Activated CD8-positive, alpha-beta memory T cell treated with anti-CD3 and anti-CD28 coated beads, Interleukin-2, amount 10 ng/mL, durations not matched to agents 7 days and 5 days (primary cell): ENCODE results near the gene DAGLA. TPM values are rescaled to one million over a fixed set of nuclear protein-coding genes. Genes with fewer than 3 reads are reported as not detected.
A peak's percentile ranks its signal among the peaks of the same experiment; 100 is the strongest.

ENCODE experiments used
- ATAC-seq: fragments of 150-1000 bp; cut with Tn5 transposase; one replicate; pipeline ENCODE4 v1.10.0; 2021; ENCODE audit warnings: moderate library complexity
- CTCF ChIA-PET: fragments of 350-600 bp; sonication (Branson Sonifier 250); formaldehyde crosslinking; loops from one replicate; lab custom pipeline; 2021; ENCODE audit warnings: antibody characterized with exemption; lab: Charles Lee
- DNase-seq: peaks from one replicate; pipeline ENCODE4 v3.0.0-alpha.2; 2020
- H3K27ac Mint-ChIP-seq: one replicate; pipeline ENCODE4 v1.8.0; 2021; ENCODE audit warnings: mild to moderate bottlenecking, mixed read lengths
- H3K27me3 Mint-ChIP-seq: one replicate; pipeline ENCODE4 v1.8.0; 2021; ENCODE audit warnings: mixed read lengths
- H3K36me3 Mint-ChIP-seq: one replicate; pipeline ENCODE4 v1.8.0; 2021; ENCODE audit warnings: mild to moderate bottlenecking, mixed read lengths
- H3K4me1 Mint-ChIP-seq: one replicate; pipeline ENCODE4 v1.8.0; 2021; ENCODE audit warnings: mixed read lengths
- H3K4me3 Mint-ChIP-seq: one replicate; pipeline ENCODE4 v1.8.0; 2021; ENCODE audit warnings: mild to moderate bottlenecking, moderate library complexity, mixed read lengths
- H3K9me3 Mint-ChIP-seq: one replicate; pipeline ENCODE4 v1.8.0; 2022; ENCODE audit warnings: low read depth, mixed read lengths
- total RNA-seq, 2 experiments: library from RNA; stranded (reverse); gene quantifications; one replicate each; pipeline ENCODE4 v1.2.3, GENCODE V29; 2021

The DAGLA gene
- total RNA-seq, 2 experiments from 2014 or later = not detected

DNA sequence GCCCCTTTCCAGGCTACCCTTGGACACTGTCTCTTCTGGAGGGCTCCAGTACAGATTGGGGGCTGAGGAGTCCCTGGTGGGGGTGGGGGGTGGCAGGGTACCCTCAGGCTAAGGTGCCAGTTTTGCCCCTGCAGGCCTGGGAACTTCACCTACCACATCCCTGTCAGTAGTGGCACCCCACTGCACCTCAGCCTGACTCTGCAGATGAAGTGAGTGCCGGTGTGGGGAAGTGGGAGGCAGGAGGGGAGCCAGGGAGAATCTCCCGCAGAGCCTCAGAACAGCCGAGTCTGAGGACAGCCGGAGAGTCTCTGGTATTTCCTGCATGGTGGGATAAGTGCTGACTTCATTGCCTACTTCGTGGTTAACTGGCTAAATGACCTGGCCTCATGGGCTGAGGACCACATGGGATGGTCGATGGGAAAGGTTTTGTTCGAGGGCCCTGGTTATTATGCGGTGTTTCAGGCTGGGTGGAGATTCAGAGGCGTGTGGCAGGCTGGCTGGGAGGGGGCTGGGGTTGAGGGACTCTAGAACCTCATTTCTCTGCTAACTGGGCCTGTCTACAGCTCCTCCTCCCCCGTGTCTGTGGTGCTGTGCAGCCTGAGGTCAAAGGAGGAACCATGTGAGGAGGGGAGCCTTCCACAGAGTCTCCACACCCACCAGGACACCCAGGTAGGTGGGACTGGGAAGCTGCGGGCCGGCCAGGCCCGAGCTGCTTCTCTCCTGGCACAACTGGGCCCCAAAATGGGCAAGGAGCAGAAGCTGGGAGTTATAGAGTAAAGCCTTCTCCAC lies 103.7 kb downstream of the DAGLA start:
- no peak overlapping the region for H3K27ac Mint-ChIP-seq
- H3K4me3 Mint-ChIP-seq = no peak overlapping the region
- no peaks in the 10 kb centered on the region for H3K4me1 Mint-ChIP-seq
- DNase-seq (no peak), ATAC-seq (no peak)
- no peaks in the 10 kb centered on the region for H3K9me3 Mint-ChIP-seq
- CTCF ChIA-PET = no interaction called here
- no peaks in the 10 kb centered on the region for H3K36me3 Mint-ChIP-seq
- no peaks in the 10 kb centered on the region for H3K27me3 Mint-ChIP-seq

DNA sequence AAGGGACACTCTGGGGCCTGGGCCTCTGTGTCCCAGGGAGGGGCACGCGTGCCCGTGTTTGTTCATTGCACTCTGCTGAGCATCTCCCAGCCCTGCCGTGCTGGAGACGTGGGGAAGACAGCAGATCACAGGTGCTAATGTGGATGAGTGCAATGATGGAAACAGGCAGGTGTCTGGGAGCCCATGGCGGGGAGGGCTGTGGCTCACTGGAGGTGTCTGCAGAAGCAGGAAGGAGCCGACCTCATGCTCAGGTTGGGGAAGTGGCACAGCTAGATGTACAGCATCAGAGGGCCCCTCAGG lies 104.3 kb downstream of the DAGLA start:
- no peak for ATAC-seq
- Mint-ChIP-seq H3K4me3 (no peak overlapping the region), H3K4me1 (no peaks in the 10 kb centered on the region), H3K36me3 (no peaks in the 10 kb centered on the region), H3K27ac (peak overlapping the region; percentile 11), H3K27me3 (no peaks in the 10 kb centered on the region), H3K9me3 (no peaks in the 10 kb centered on the region)
- DNase-seq = no peak
- CTCF ChIA-PET = no interaction called here

DNA sequence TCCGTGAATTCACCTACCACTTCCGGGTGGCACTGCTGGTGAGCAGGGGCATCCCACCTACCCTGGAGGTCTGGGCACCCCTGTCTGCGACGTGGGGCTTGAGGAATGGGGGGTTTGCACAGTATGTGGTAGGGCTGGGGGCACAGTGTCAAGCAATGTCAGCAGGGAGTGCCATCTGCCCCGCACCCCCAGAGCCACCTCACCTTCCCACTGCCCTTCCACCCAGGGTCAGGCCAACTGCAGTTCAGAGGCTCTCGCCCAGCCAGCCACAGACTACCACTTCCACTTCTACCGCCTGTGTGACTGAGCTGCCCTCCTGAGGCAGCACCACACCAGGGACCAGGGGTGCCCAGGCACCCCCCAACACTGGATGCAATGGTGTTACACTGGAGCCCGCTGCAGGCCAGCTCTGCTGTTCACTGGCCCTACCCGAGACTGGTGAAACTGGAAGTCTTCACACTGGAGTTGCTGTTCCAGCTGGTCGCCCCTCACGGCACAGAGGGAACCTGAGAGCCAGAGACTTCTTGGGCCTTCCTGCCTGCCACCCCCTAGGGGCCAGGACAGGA lies 105.7 kb downstream of the DAGLA start:
- Mint-ChIP-seq H3K4me3 (no peak overlapping the region), H3K9me3 (no peaks in the 10 kb centered on the region), H3K4me1 (peaks cover 5% of the 10 kb centered on the region), H3K27me3 (no peaks in the 10 kb centered on the region), H3K27ac (no peak overlapping the region), H3K36me3 (peaks cover 7% of the 10 kb centered on the region)
- DNase-seq (no peak), ATAC-seq (no peak)
- CTCF ChIA-PET = interaction anchor here (0.7 to 1.0 kb wide), 3 partner anchors 36 to 296 kb away, joined by 3 to 5 read pairs (median 4); no protein-coding TSS in a partner anchor

DNA sequence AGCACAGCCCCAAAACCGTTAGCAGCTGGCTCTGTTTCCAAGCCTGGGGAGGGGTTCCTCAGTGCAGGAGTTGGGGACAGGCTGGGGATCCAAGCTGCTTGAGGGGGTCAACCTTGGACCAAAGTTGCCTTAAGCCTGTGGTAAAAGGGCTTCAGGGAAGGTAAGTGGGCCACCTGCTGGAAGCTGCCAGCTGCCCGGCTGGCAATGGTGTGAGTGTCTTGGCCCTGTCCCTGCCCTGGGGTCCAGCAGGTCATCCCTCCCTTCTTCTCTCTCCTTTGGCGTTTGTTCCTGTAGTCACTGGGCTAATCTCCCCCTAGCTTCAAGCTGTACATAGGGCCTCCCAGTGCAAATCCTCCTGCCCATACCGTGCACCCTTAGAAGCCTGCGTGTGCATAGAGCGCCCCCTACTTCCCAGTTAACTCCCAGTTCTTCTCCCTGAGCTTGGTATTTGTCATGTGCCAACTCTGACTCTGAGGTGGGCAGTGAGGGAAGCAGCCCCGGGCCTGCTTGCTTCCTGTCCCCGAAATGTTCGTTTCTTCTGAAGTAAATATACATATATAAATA lies 107.8 kb downstream of the DAGLA start:
- peak; percentile 49 for DNase-seq
- no peak overlapping the region for H3K27ac Mint-ChIP-seq

DNA sequence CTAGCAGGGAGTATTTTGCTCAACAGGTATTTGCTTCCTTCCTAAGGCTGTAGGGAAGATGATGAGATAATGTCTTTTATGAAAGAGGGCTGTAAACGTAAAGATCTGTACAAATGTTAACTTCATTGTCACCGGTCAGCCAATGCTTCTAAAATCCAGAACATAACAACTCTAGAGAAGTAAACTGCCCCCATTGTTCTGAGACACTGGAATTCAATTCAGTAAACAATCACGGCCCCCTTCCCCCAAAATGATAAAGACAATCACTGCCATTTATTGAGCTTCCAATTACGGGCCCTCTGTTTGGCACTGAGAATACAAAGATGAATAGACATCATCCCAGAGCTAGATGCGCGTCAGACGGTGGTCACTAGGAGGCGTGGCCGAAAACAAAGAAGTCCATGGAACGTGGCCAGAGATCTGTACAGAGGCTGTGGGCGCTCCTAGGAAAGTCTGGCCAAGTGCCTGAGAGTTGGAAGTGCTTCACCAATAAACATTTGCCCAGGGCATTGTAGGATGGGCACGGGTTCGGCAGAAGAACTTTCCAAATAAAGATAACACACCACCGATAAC lies 111.6 kb downstream of the DAGLA start:
- Mint-ChIP-seq H3K4me3 (peak overlapping the region; percentile 90), H3K27me3 (no peaks in the 10 kb centered on the region), H3K9me3 (no peaks in the 10 kb centered on the region), H3K27ac (peak overlapping the region; percentile 100), H3K36me3 (peaks cover 42% of the 10 kb centered on the region), H3K4me1 (peaks cover 40% of the 10 kb centered on the region)
- DNase-seq = peak; percentile 79
- CTCF ChIA-PET = interaction anchor here (1.3 to 13.1 kb wide), 10 partner anchors 20 to 316 kb away, joined by 3 to 173 read pairs (median 9); partner anchors contain the start of genes FADS1 and FADS3
- peak; percentile 32 for ATAC-seq

More for the DNA sequence above, 107.8 kb downstream of the DAGLA start:
- no peak for ATAC-seq
- peaks cover 11% of the 10 kb centered on the region for H3K4me1 Mint-ChIP-seq
- peaks cover 16% of the 10 kb centered on the region for H3K36me3 Mint-ChIP-seq
- H3K4me3 Mint-ChIP-seq = no peak overlapping the region
- H3K9me3 Mint-ChIP-seq = no peaks in the 10 kb centered on the region
- CTCF ChIA-PET = interaction anchor here (1.0 to 1.9 kb wide), 8 partner anchors 10 to 294 kb away, joined by 3 to 7 read pairs (median 5); no protein-coding TSS in a partner anchor
- no peaks in the 10 kb centered on the region for H3K27me3 Mint-ChIP-seq

DNA sequence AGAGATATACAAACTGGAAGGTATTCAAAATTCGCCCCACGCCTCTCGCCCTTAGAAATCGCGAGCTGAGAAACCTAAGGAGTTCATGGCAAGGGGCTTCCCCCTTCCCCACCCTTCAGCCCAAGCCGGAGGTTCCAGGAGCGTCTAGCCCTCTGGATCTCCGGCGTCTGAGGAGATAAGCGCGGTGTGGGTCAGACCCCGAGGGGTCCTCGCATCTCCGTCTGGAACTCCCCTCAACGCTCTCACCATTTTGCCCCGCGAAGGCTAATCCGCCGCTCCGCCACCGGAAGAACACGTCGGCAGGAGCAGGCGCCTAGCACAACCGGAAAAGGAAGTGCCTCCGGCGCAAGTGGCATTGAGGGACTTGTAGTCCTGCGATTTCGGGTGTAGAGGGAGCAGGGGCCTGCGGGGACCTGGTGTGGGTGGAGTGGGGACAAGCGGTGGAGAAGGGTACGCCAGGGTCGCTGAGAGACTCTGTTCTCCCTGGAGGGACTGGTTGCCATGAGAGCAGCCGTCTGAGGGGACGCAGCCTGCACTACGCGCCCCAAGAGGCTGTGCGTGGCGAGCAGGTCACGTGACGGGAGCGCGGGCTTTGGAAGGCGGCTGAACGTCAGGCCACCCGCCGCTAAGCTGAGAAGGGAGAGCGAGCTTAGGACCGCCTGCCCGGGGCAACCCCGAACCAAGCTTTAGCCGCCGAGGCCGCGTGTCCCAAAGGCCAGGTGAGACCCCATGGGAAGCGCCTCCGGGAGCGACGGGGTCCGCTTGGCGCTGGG lies 112.3 kb downstream of the DAGLA start, which contains the start of the genes FEN1 and TMEM258:
Gene FEN1, plus strand, starts transcription at position 602 of the 773 bp plus-strand sequence. CDS start 2,451 bp downstream, outside the sequence.
Gene TMEM258, minus strand, starts transcription at position 290 of the 773 bp plus-strand sequence. Its CDS starts 41 bp downstream, at position 249.
- Mint-ChIP-seq H3K27me3 (no peaks in the 10 kb centered on the region), H3K4me1 (peaks cover 47% of the 10 kb centered on the region), H3K27ac (peak within 1 kb of the TSS; percentile 100), H3K4me3 (peak within 1 kb of the TSS; percentile 90), H3K36me3 (peaks cover 48% of the 10 kb centered on the region), H3K9me3 (no peaks in the 10 kb centered on the region)
- CTCF ChIA-PET = interaction anchor here (1.0 to 13.1 kb wide), 16 partner anchors 9 to 315 kb away, joined by 3 to 173 read pairs (median 6); partner anchors contain the start of genes FADS1 and FADS3
- DNase-seq = peak; percentile 94
- peak; percentile 93 for ATAC-seq

DNA sequence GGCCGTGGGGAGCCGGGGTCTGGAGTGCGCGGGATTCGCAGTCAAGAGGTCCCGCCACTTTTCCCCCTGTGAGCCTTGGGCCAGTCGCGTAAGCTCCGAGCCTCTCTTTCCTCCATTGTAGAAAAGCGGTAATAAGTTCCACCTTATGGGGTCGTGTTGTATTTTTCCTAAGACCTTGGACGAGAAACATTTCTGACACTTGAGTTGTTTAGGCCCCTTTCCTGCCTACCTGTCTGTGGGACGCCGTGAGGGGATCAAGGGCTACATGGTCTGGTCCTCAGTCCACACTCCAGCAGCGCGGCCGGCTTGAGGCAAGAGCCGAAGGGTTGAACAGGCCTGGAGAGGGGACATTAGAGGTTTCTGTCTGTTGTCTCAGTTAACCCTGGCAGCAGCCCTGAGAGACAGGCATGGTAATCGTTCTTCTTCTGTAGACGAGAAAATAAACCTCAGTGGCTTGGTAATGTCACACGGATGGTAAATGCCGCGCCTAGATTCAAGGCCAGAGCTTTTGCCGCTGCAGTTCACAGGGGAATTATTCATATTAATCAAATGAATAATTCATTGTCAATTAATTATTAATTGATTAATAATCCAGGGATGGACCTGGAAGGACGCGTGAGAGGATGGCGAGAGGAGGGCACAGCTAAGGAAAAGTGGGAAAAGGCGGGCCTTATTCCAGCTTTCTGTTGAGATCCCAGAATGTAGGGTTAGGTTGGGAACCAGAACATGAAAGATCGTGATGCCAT lies 113.1 kb downstream of the DAGLA start:
- peaks cover 48% of the 10 kb centered on the region for H3K4me1 Mint-ChIP-seq
- CTCF ChIA-PET = interaction anchor here (0.6 to 13.1 kb wide), 15 partner anchors 8 to 314 kb away, joined by 3 to 173 read pairs (median 6); partner anchors contain the start of genes FADS1 and FADS3
- H3K27me3 Mint-ChIP-seq = no peaks in the 10 kb centered on the region
- H3K4me3 Mint-ChIP-seq = peak overlapping the region; percentile 90
- DNase-seq (no peak), ATAC-seq (peak; percentile 38)
- peak overlapping the region; percentile 100 for H3K27ac Mint-ChIP-seq
- H3K9me3 Mint-ChIP-seq = no peaks in the 10 kb centered on the region
- H3K36me3 Mint-ChIP-seq = peaks cover 50% of the 10 kb centered on the region

DNA sequence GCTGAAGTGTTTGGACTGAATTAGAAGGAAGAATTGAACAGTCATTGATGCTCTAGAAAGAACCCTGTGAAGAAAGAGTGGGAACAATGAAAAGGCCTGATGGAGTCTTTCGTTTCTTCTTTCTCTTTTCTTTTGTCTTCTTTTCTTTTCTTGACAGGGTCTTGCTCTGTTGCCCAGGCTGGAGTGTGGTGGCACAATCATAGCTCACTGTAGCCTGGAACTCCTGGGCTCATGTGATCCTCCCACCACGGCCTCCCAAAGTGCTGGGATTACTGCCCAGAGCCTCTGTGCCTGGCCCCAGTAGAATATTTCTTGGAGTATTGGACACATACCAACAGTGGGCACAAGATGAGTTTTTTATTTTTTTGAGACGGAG lies 113.6 kb downstream of the DAGLA start:
- Mint-ChIP-seq H3K36me3 (peaks cover 54% of the 10 kb centered on the region), H3K27ac (peak overlapping the region; percentile 100), H3K4me3 (peak overlapping the region; percentile 90), H3K27me3 (no peaks in the 10 kb centered on the region), H3K4me1 (peaks cover 50% of the 10 kb centered on the region), H3K9me3 (no peaks in the 10 kb centered on the region)
- DNase-seq = no peak
- ATAC-seq = no peak
- CTCF ChIA-PET = interaction anchor here (0.6 to 13.1 kb wide), 9 partner anchors 12 to 314 kb away, joined by 3 to 173 read pairs (median 8); partner anchors contain the start of genes FADS1, FADS2 and FADS3

DNA sequence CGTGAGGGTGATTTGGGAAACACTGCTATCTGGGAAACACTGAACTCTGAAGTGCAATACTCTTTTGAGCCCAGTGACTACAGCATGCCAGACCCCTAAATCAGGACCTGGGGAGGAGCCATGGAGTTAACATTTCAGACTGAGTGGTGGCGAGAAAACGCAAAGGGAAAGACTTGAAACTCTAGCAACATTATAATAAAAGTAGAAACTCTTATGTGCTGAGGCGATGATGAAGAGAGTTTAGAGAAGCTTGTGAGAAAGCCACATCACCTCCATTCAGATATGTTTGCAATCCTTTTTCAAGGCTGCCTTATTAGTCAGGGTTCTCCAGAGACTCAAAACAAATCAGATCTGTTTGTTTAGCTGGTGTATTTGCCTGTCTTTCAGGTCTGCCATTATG lies 114.4 kb downstream of the DAGLA start:
- peaks cover 59% of the 10 kb centered on the region for H3K36me3 Mint-ChIP-seq
- no peak overlapping the region for H3K27ac Mint-ChIP-seq
- no peak for ATAC-seq

DNA sequence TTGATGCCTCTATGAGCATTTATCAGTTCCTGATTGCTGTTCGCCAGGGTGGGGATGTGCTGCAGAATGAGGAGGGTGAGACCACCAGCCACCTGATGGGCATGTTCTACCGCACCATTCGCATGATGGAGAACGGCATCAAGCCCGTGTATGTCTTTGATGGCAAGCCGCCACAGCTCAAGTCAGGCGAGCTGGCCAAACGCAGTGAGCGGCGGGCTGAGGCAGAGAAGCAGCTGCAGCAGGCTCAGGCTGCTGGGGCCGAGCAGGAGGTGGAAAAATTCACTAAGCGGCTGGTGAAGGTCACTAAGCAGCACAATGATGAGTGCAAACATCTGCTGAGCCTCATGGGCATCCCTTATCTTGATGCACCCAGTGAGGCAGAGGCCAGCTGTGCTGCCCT lies 115.3 kb downstream of the DAGLA start:
- no peak for DNase-seq
- peak overlapping the region; percentile 8 for H3K4me3 Mint-ChIP-seq
- CTCF ChIA-PET = interaction anchor here (3.4 to 13.1 kb wide), 3 partner anchors 19 to 286 kb away, joined by 32 to 173 read pairs (median 44); partner anchors contain the start of gene FADS1
- peaks cover 56% of the 10 kb centered on the region for H3K4me1 Mint-ChIP-seq
- no peak overlapping the region for H3K27ac Mint-ChIP-seq
- H3K27me3 Mint-ChIP-seq = no peaks in the 10 kb centered on the region
- H3K9me3 Mint-ChIP-seq = no peaks in the 10 kb centered on the region
- H3K36me3 Mint-ChIP-seq = peaks cover 59% of the 10 kb centered on the region
- no peak for ATAC-seq

More for the DNA sequence above, 114.4 kb downstream of the DAGLA start:
- Mint-ChIP-seq H3K4me1 (peaks cover 55% of the 10 kb centered on the region), H3K27me3 (no peaks in the 10 kb centered on the region), H3K4me3 (peak overlapping the region; percentile 8), H3K9me3 (no peaks in the 10 kb centered on the region)
- CTCF ChIA-PET = interaction anchor here (1.2 to 13.1 kb wide), 3 partner anchors 11 to 34 kb away, joined by 3 to 173 read pairs (median 6); partner anchors contain the start of genes FADS1 and FADS2
- DNase-seq = no peak

DNA sequence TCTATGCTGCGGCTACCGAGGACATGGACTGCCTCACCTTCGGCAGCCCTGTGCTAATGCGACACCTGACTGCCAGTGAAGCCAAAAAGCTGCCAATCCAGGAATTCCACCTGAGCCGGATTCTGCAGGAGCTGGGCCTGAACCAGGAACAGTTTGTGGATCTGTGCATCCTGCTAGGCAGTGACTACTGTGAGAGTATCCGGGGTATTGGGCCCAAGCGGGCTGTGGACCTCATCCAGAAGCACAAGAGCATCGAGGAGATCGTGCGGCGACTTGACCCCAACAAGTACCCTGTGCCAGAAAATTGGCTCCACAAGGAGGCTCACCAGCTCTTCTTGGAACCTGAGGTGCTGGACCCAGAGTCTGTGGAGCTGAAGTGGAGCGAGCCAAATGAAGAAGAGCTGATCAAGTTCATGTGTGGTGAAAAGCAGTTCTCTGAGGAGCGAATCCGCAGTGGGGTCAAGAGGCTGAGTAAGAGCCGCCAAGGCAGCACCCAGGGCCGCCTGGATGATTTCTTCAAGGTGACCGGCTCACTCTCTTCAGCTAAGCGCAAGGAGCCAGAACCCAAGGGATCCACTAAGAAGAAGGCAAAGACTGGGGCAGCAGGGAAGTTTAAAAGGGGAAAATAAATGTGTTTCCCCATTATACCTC lies 115.8 kb downstream of the DAGLA start:
- CTCF ChIA-PET = interaction anchor here (1.8 to 13.1 kb wide), 9 partner anchors 18 to 312 kb away, joined by 4 to 173 read pairs (median 32); partner anchors contain the start of gene FADS1
- no peak for ATAC-seq
- DNase-seq = no peak
- H3K27ac Mint-ChIP-seq = peak overlapping the region; percentile 54
- H3K36me3 Mint-ChIP-seq = peaks cover 60% of the 10 kb centered on the region
- no peaks in the 10 kb centered on the region for H3K27me3 Mint-ChIP-seq
- H3K4me1 Mint-ChIP-seq = peaks cover 54% of the 10 kb centered on the region
- H3K9me3 Mint-ChIP-seq = no peaks in the 10 kb centered on the region
- H3K4me3 Mint-ChIP-seq = no peak overlapping the region
